ENCODE measurements around the gene CLECL1.

DNA sequence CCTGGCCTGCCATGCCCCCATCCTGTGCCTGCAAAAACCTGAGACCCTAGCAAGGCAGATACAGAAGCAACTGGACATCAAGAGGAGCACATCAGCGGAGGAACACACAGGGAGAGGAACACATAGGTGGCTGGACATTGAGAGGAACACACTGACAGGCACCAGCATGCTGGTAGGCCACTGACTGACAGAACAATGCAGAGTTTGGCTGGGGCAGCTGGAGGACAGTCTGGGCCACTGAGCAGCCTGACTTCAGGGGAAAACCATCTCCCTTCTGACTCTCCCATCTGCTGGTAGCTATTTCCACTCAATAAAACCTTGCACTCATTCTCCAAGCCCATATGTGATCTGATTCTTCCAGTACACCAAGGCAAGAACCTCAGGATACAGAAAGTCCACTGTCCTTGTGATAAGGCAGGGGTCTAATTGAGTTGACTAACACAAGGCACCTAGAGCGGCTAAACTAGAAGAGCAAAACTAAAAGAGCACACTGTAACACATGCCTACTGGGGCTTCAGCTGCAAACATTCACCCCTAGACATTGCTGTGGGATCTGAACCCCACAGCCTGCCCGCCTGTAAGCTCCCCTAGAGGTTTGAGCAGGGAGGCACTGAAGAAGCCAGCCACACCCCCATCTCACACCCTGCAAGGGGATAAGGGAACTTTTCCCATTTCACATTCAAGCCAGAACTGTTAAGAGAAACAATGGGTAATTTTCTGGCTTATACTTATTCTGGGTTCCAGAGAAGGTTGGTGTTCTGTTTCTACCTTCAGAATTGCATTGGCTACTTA lies 22.1 kb downstream of the CLECL1 start:
- TF ChIP-seq, protein P1, sequence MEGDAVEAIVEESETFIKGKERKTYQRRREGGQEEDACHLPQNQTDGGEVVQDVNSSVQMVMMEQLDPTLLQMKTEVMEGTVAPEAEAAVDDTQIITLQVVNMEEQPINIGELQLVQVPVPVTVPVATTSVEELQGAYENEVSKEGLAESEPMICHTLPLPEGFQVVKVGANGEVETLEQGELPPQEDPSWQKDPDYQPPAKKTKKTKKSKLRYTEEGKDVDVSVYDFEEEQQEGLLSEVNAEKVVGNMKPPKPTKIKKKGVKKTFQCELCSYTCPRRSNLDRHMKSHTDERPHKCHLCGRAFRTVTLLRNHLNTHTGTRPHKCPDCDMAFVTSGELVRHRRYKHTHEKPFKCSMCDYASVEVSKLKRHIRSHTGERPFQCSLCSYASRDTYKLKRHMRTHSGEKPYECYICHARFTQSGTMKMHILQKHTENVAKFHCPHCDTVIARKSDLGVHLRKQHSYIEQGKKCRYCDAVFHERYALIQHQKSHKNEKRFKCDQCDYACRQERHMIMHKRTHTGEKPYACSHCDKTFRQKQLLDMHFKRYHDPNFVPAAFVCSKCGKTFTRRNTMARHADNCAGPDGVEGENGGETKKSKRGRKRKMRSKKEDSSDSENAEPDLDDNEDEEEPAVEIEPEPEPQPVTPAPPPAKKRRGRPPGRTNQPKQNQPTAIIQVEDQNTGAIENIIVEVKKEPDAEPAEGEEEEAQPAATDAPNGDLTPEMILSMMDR (conservative IDR thresholded peaks at IDR 0.05; ENCODE audit: low read depth, low read length), result no peak
- no peak for TF ChIP-seq EZH2 (IDR thresholded peaks at IDR 0.05; ENCODE audit: borderline replicate concordance, low read depth, low read length, poor library complexity, severe bottlenecking)

All from A673 (cell line).